ENCODE measurements around the gene JAKMIP3. TPM values are rescaled to one million over a fixed set of nuclear protein-coding genes. Genes with fewer than 3 reads are reported as not detected.
A peak's percentile ranks its signal among the peaks of the same experiment; 100 is the strongest.

The JAKMIP3 gene
- total RNA-seq, 1 experiment from 2014 or later: 0.17 TPM

DNA sequence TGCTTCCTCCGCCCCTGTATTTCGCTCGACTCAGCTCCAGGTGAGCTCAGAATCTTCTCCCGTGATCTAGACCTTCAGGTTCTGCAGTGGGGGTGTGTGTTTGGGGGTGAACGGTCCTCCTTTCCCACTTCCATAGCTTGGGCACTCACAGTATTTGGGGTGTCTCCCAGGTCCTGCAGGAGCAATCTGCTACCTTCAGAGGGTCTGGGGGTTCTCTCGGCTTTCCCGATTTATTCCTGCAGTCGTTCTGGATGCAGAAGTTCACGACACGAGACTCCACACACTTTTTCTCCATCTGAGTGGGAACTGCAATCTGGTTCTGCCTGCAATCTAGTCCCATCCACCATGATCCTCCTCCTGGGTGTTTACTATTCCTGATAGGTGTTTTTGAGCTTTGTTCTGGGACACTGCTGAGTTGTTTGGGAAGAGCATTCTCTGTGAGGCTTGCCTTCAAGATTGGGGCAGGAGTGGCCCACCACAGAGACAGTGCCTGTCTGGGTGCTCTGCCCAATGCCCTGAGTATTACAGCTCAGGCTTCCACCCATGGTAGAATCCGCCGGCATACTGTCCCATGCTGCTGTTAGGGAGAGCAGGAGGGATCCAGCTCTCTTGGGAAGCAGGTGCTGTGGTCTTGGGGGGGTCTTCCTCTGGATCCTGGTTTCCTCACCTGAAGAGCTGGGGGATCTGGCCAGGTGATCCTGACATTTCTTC, 29.8 kb downstream of the JAKMIP3 start:
- H3K36me3 ChIP-seq (ENCODE audit: control insufficient read depth in 1 of 2, insufficient read depth in 2 of 2, low read length in 2 of 2): no peaks in the 10 kb centered on the region
- H3K27me3 ChIP-seq (ENCODE audit: insufficient read depth, low read length): no peaks in the 10 kb centered on the region
- DNase-seq (ENCODE audit: low read depth, low spot score): no peak
- intact Hi-C loops (cut with micrococcal nuclease): no loop called here
- no peaks in the 10 kb centered on the region for H4K20me1 ChIP-seq (ENCODE audit: insufficient read depth)
- ChIA-PET CTCF (no interaction called here), RAD21 (ENCODE audit: low non-redundant PET in 1 of 2, low total read pairs in 2 of 2, uncharacterized antibody in 2 of 2, unreplicated experiment in 2 of 2) (no interaction called here), POLR2A (no interaction called here)
- no peaks in the 10 kb centered on the region for H3K9me3 ChIP-seq (ENCODE audit: control insufficient read depth in 1 of 2, insufficient read depth in 1 of 2, low read depth in 1 of 2, low read length in 2 of 2)
- no TSS peak for BruUV-seq (replicated peaks)
- H2AFZ ChIP-seq (ENCODE audit: low read depth, low read length, poor library complexity, severe bottlenecking): no peak overlapping the region
- TF ChIP-seq EZH2 (IDR thresholded peaks at IDR 0.05): no peak
- TF ChIP-seq EGR1 (IDR thresholded peaks at IDR 0.05; ENCODE audit: low read depth): no peak
- no peak for TF ChIP-seq ELF1 (IDR thresholded peaks at IDR 0.05; ENCODE audit: borderline replicate concordance, low read depth)
- no peak for TF ChIP-seq SIN3A (IDR thresholded peaks at IDR 0.05; ENCODE audit: low read depth)
- no peak for TF ChIP-seq FOSL1 (IDR thresholded peaks at IDR 0.05; ENCODE audit: low read depth)
- no peak for TF ChIP-seq POLR2AphosphoS5 (IDR thresholded peaks at IDR 0.05; ENCODE audit: low read depth, low read length)
- TF ChIP-seq SRF (IDR thresholded peaks at IDR 0.05; ENCODE audit: low read depth): no peak
- no peak for TF ChIP-seq JUND (IDR thresholded peaks at IDR 0.05)
- TF ChIP-seq, protein P1, sequence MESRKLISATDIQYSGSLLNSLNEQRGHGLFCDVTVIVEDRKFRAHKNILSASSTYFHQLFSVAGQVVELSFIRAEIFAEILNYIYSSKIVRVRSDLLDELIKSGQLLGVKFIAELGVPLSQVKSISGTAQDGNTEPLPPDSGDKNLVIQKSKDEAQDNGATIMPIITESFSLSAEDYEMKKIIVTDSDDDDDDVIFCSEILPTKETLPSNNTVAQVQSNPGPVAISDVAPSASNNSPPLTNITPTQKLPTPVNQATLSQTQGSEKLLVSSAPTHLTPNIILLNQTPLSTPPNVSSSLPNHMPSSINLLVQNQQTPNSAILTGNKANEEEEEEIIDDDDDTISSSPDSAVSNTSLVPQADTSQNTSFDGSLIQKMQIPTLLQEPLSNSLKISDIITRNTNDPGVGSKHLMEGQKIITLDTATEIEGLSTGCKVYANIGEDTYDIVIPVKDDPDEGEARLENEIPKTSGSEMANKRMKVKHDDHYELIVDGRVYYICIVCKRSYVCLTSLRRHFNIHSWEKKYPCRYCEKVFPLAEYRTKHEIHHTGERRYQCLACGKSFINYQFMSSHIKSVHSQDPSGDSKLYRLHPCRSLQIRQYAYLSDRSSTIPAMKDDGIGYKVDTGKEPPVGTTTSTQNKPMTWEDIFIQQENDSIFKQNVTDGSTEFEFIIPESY (IDR thresholded peaks at IDR 0.05; ENCODE audit: extremely low read depth, insufficient replicate concordance, low read length): no peak
- no peak for TF ChIP-seq ZFX (IDR thresholded peaks at IDR 0.05)
- TF ChIP-seq EZH2phosphoT487 (IDR thresholded peaks at IDR 0.05; ENCODE audit: borderline replicate concordance): no peak
- no peak overlapping the region for H3K9ac ChIP-seq (ENCODE audit: low read length)
- no peaks in the 10 kb centered on the region for H3K9me2 ChIP-seq (ENCODE audit: insufficient read depth)
- H3K79me2 ChIP-seq (ENCODE audit: insufficient read depth, low read length): no peaks in the 10 kb centered on the region
- H3K27ac ChIP-seq (ENCODE audit: low read depth, low read length): no peak overlapping the region; the same call in 1 of the 2 replicates
- no peak overlapping the region for H3K4me3 ChIP-seq (replicated peaks in 1 of 2; ENCODE audit: low read depth in 1 of 2, low read length in 2 of 2)
- peak overlapping the region; percentile 55 for H3K4me2 ChIP-seq (ENCODE audit: low read length)
- ATAC-seq: peak; percentile 45
- peaks cover 17 to 26% of the 10 kb centered on the region in 2 experiments for H3K4me1 ChIP-seq (ENCODE audit: control insufficient read depth in 1 of 2, insufficient read depth in 2 of 2, low read length in 2 of 2)
